ENCODE measurements around the gene NRXN3. TPM values are rescaled to one million over a fixed set of nuclear protein-coding genes. Genes with fewer than 3 reads are reported as not detected.
"Not testable (repeated sequence)": the region's sequence is repeated elsewhere in the genome, so short reads cannot be mapped to it uniquely, and the experiment has no call there.

NRXN3 gene
- total RNA-seq, 4 donors from 2014 or later, result 0.19 to 1.4 (median 0.40) TPM

GRCh38 chr14:79742142-79742541 is 1572.0 kb downstream of the NRXN3 start:
- DNase-seq (ENCODE audit: low spot score) (no peak), ATAC-seq (ENCODE audit: low FRiP score) (no peak)
- TF ChIP-seq CTCF (IDR thresholded peaks at IDR 0.05), result no peak

DNA sequence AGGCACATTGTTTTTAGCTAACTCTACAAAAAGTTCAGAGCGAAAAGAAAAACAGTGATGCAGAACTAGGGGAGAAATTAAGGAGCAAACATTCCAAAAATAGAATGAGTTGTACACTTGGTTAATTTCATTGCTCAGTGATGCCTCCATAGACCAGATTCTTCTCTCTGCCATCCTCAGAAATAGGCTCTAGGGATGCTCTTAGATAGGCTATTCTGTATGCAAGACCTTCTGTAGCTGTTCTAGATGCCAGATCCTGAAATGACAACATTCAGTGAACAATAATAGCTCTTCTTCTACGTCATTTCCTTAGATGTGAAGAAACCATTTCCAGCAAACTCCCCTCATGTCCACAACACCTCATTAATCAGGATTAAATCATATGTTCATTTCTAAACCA is 1574.9 kb downstream of the NRXN3 start:
- DNase-seq (ENCODE audit: low spot score) (no peak), ATAC-seq (ENCODE audit: low FRiP score) (no peak)
- TF ChIP-seq CTCF (IDR thresholded peaks at IDR 0.05), result no peak

- ATAC-seq (ENCODE audit: low FRiP score), result no peak
- no peak for DNase-seq (ENCODE audit: low spot score)
- TF ChIP-seq CTCF (IDR thresholded peaks at IDR 0.05), result no peak
These were observed 1578.9 kb downstream of the NRXN3 start for GRCh38 chr14:79749065-79749464.

GRCh38 chr14:79758985-79759384 is 1588.8 kb downstream of the NRXN3 start:
- DNase-seq (ENCODE audit: low spot score) (no peak), ATAC-seq (ENCODE audit: low FRiP score) (no peak)
- no peak for TF ChIP-seq CTCF (IDR thresholded peaks at IDR 0.05)

DNA sequence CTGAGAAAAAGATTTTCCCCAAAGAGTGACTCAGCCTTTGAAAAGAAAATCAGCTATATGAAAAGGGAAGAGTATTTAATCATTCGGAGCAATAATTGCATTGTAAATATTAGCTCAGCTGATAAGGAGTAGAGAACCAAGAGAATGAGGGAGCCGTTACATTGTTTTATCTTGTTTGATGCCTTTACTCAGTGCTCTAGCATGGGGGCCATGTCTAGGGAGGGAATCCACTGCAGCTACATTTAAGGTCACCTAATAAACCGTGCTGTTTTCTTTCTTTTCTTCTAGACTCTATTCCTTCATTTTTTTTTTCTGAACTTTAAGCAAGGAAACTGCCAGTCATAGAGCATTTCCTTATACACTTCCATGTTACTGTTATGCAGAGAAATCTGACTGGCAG is 1594.2 kb downstream of the NRXN3 start:
- TF ChIP-seq CTCF (IDR thresholded peaks at IDR 0.05), result no peak
- no peak for DNase-seq (ENCODE audit: low spot score)
- no peak for ATAC-seq (ENCODE audit: low FRiP score)

DNA sequence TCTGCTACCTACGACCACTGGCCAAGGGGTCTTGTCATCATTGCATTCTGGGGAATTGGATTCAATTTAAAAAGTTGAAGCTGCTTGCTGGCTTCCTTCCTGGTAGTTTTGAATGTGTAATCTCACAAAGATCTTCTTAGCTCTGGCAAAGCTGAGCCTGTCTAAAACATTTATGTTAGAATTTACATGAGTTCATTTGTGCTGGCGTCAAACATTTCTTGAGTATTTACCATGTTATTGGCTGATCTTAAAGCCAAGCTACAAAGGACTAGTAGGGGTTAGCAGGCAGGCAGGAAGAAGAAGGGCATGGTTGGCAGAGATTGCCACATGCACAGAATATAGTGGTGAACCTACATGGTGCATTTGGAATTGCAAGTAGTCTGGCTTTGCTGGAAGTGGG is 1596.3 kb downstream of the NRXN3 start:
- DNase-seq (ENCODE audit: low spot score) (no peak), ATAC-seq (ENCODE audit: low FRiP score) (no peak)
- no peak for TF ChIP-seq CTCF (IDR thresholded peaks at IDR 0.05)

- ATAC-seq (ENCODE audit: low FRiP score), result no peak
- TF ChIP-seq CTCF (IDR thresholded peaks at IDR 0.05), result no peak
- DNase-seq (ENCODE audit: low spot score), result no peak
These were observed 1597.1 kb downstream of the NRXN3 start for GRCh38 chr14:79767251-79767650.

DNA sequence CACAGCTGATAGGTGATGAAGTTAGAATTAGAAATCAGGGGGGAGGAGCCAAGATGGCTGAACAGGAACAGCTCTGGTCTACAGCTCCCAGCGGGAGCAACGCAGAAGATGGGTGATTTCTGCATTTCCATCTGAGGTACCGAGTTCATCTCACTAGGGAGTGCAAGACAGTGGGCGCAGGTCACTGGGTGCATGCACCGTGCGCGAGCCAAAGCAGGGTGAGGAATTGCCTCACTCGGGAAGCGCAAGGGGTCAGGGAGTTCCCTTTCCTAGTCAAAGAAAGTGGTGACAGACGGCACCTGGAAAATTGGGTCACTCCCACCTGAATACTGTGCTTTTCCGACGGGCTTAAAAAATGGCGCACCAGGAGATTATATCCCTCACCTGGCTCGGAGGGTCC is 1597.5 kb downstream of the NRXN3 start:
- DNase-seq (ENCODE audit: low spot score); ATAC-seq (ENCODE audit: low FRiP score): not testable (repeated sequence)

Data from omental fat pad (tissue), 4 donors.